Measurements from ENCODE around the gene PRKN. TPM values are rescaled to one million over a fixed set of nuclear protein-coding genes. Genes with fewer than 3 reads are reported as not detected.

The PRKN gene
- total and polyA plus RNA-seq, 2 experiments from 2014 or later = 0.10 to 0.84 TPM

- Mint-ChIP-seq H3K9me3 (no peaks in the 10 kb centered on the region), H3K27me3 (ENCODE audit: insufficient read depth, low read depth, poor library complexity) (no peaks in the 10 kb centered on the region), H3K4me3 (no peak overlapping the region), H3K4me1 (peaks cover 8% of the 10 kb centered on the region; the same call in 2 of the 3 replicates), H3K36me3 (ENCODE audit: low read depth) (no peaks in the 10 kb centered on the region), H3K27ac (no peak overlapping the region)
- no peaks in the 10 kb centered on the region for H3K27me3 ChIP-seq (ENCODE audit: insufficient read depth)
- H3K9me2 ChIP-seq (ENCODE audit: insufficient read depth) = no peaks in the 10 kb centered on the region
- TF ChIP-seq ZNF114 (CRISPR knock-in tag; IDR thresholded peaks at IDR 0.05) (no peak), CREB1 (CRISPR knock-in tag; IDR thresholded peaks at IDR 0.05; ENCODE audit: low read depth) (no peak), EZH2phosphoT487 (IDR thresholded peaks at IDR 0.05; ENCODE audit: unreplicated experiment) (no peak), POLR2AphosphoS5 (IDR thresholded peaks at IDR 0.05; ENCODE audit: low read depth) (no peak), REST (IDR thresholded peaks at IDR 0.05; ENCODE audit: unreplicated experiment) (no peak), EZH2 (IDR thresholded peaks at IDR 0.05; ENCODE audit: low read depth, unreplicated experiment) (no peak), CTCF (conservative IDR thresholded peaks at IDR 0.05; ENCODE audit: low read depth in 2 of 2) (no peak), JUNB (IDR thresholded peaks at IDR 0.05; ENCODE audit: unreplicated experiment) (no peak), STAT1 (IDR thresholded peaks at IDR 0.05; ENCODE audit: unreplicated experiment) (no peak), ZNF331 (CRISPR knock-in tag; IDR thresholded peaks at IDR 0.05; ENCODE audit: low read depth) (no peak), ETS1 (IDR thresholded peaks at IDR 0.05) (no peak), ZNF462 (CRISPR knock-in tag; IDR thresholded peaks at IDR 0.05) (no peak), NANOG (IDR thresholded peaks at IDR 0.05; ENCODE audit: borderline replicate concordance) (no peak)
- H3K4me1 ChIP-seq (ENCODE audit: insufficient read depth) = no peaks in the 10 kb centered on the region
- ATAC-seq = no peak
- H3K36me3 ChIP-seq (ENCODE audit: insufficient read depth) = no peaks in the 10 kb centered on the region
- no peak overlapping the region for H3K4me3 ChIP-seq
- H3K4me2 ChIP-seq = no peak overlapping the region
- H3K27ac ChIP-seq (ENCODE audit: low read depth) = no peak overlapping the region
- no peak overlapping the region for H2AFZ ChIP-seq
- H4K20me1 ChIP-seq (replicated peaks; ENCODE audit: insufficient read depth) = no peaks in the 10 kb centered on the region
- no peak for DNase-seq (ENCODE audit: low spot score)
- H3K79me2 ChIP-seq (replicated peaks; ENCODE audit: insufficient read depth) = no peaks in the 10 kb centered on the region
- no peaks in the 10 kb centered on the region for H3F3A ChIP-seq (replicated peaks; ENCODE audit: low read depth)
These were observed 366.5 kb downstream of the PRKN start for GRCh38 chr6:162360901-162361567.

All from GM23338 (cell line).